Glutamatergic neuron (in vitro differentiated cells): ENCODE measurements around the gene PIGU. TPM values are rescaled to one million over a fixed set of nuclear protein-coding genes. Genes with fewer than 3 reads are reported as not detected.
A peak's percentile ranks its signal among the peaks of the same experiment; 100 is the strongest.

Experiments used
- DNase-seq: peaks from one replicate; pipeline ENCODE4 v3.0.0; 2022
- H3K27ac Mint-ChIP-seq: one replicate; pipeline ENCODE4 v1.8.0; 2020; ENCODE audit warnings: mild to moderate bottlenecking, mixed read lengths, inconsistent platforms; ENCODE audit not compliant: unreplicated experiment
- H3K27me3 Mint-ChIP-seq: one replicate; pipeline ENCODE4 v1.8.0; 2020; ENCODE audit warnings: mild to moderate bottlenecking, moderate library complexity, mixed read lengths, inconsistent platforms; ENCODE audit not compliant: unreplicated experiment
- H3K36me3 Mint-ChIP-seq: one replicate; pipeline ENCODE4 v1.8.0; 2020; ENCODE audit warnings: mild to moderate bottlenecking, mixed read lengths, inconsistent platforms; ENCODE audit not compliant: unreplicated experiment
- H3K4me1 Mint-ChIP-seq: one replicate; pipeline ENCODE4 v1.8.0; 2020; ENCODE audit warnings: mild to moderate bottlenecking, low read depth, mixed read lengths, inconsistent platforms; ENCODE audit not compliant: unreplicated experiment
- H3K4me3 Mint-ChIP-seq: one replicate; pipeline ENCODE4 v1.8.0; 2020; ENCODE audit warnings: mild to moderate bottlenecking, mixed read lengths, inconsistent platforms; ENCODE audit not compliant: unreplicated experiment
- H3K9me3 Mint-ChIP-seq: one replicate; pipeline ENCODE4 v1.8.0; 2020; ENCODE audit warnings: mild to moderate bottlenecking, moderate library complexity, mixed read lengths, inconsistent platforms; ENCODE audit not compliant: unreplicated experiment
- CTCF ChIP-seq: fragments of 200-600 bp; sonication (generic); IDR thresholded peaks from one replicate; pipeline ENCODE4 v1.5.0; 2021; ENCODE audit not compliant: partially characterized antibody, unreplicated experiment
- total RNA-seq: library from RNA; stranded (reverse); fragmentation: NEBNext Ultra II Directional; extraction: Animal tissue kit (Norgen Biotek cat#: 25700); gene quantifications from one replicate; pipeline ENCODE4 v1.2.1, GENCODE V29; 2021; ENCODE audit not compliant: unreplicated experiment

The PIGU gene
- total RNA-seq, 1 donor from 2014 or later, result 19.4 TPM

GRCh38 chr20:34562641-34563040, 114.3 kb downstream of the PIGU start:
- Mint-ChIP-seq H3K27me3 (peaks cover 14% of the 10 kb centered on the region), H3K4me3 (no peak overlapping the region), H3K4me1 (peaks cover 9% of the 10 kb centered on the region), H3K27ac (no peak overlapping the region), H3K9me3 (peaks cover 10% of the 10 kb centered on the region), H3K36me3 (no peaks in the 10 kb centered on the region)
- TF ChIP-seq CTCF, result no peak
- DNase-seq, result peak; percentile 66

GRCh38 chr20:34561661-34562060, 115.2 kb downstream of the PIGU start:
- H3K4me1 Mint-ChIP-seq, result peaks cover 10% of the 10 kb centered on the region
- no peak for DNase-seq
- no peak overlapping the region for H3K4me3 Mint-ChIP-seq
- H3K36me3 Mint-ChIP-seq, result no peaks in the 10 kb centered on the region
- H3K9me3 Mint-ChIP-seq, result peaks cover 13% of the 10 kb centered on the region
- H3K27me3 Mint-ChIP-seq, result peaks cover 14% of the 10 kb centered on the region
- no peak overlapping the region for H3K27ac Mint-ChIP-seq
- TF ChIP-seq CTCF, result no peak

- H3K27ac Mint-ChIP-seq, result no peak overlapping the region
- TF ChIP-seq CTCF, result no peak
- no peak for DNase-seq
- H3K4me3 Mint-ChIP-seq, result no peak overlapping the region
- peaks cover 11% of the 10 kb centered on the region for H3K27me3 Mint-ChIP-seq
- H3K9me3 Mint-ChIP-seq, result peaks cover 13% of the 10 kb centered on the region
- H3K4me1 Mint-ChIP-seq, result peaks cover 4% of the 10 kb centered on the region
- no peaks in the 10 kb centered on the region for H3K36me3 Mint-ChIP-seq
These were observed 116.3 kb downstream of the PIGU start for GRCh38 chr20:34560614-34561013.

- Mint-ChIP-seq H3K27ac (no peak overlapping the region), H3K4me3 (peak overlapping the region; percentile 20), H3K27me3 (peaks cover 7% of the 10 kb centered on the region), H3K4me1 (peaks cover 3% of the 10 kb centered on the region), H3K36me3 (no peaks in the 10 kb centered on the region), H3K9me3 (peaks cover 13% of the 10 kb centered on the region)
- TF ChIP-seq CTCF, result no peak
- no peak for DNase-seq
These were observed 116.8 kb downstream of the PIGU start for GRCh38 chr20:34560141-34560523.

GRCh38 chr20:34559311-34560140, 117.4 kb downstream of the PIGU start:
- peaks cover 13% of the 10 kb centered on the region for H3K9me3 Mint-ChIP-seq
- peak overlapping the region; percentile 79 for H3K4me3 Mint-ChIP-seq
- peak overlapping the region; percentile 66 for H3K27ac Mint-ChIP-seq
- H3K27me3 Mint-ChIP-seq, result peaks cover 7% of the 10 kb centered on the region
- TF ChIP-seq CTCF, result no peak
- peak; percentile 48 for DNase-seq
- peaks cover 3% of the 10 kb centered on the region for H3K4me1 Mint-ChIP-seq
- H3K36me3 Mint-ChIP-seq, result no peaks in the 10 kb centered on the region
